IgD-negative memory B cell (primary cell): ENCODE data around the gene RBBP8NL. TPM values are rescaled to one million over a fixed set of nuclear protein-coding genes. Genes with fewer than 3 reads are reported as not detected.

Experiments used
- H3K27ac Mint-ChIP-seq, 3 donors: one replicate each; pipeline ENCODE4 v1.8.0; 2020 to 2022; ENCODE audit warnings: mild to moderate bottlenecking in 3 of 3, mixed read lengths in 3 of 3, moderate library complexity in 1 of 3
- H3K27me3 Mint-ChIP-seq: one replicate; pipeline ENCODE4 v1.8.0; 2021; ENCODE audit warnings: mixed read lengths
- H3K36me3 Mint-ChIP-seq: one replicate; pipeline ENCODE4 v1.8.0; 2020; ENCODE audit warnings: mild to moderate bottlenecking, mixed read lengths
- H3K4me1 Mint-ChIP-seq, 3 donors: one replicate each; pipeline ENCODE4 v1.8.0; 2020 to 2022; ENCODE audit warnings: mixed read lengths in 3 of 3, mild to moderate bottlenecking in 1 of 3
- H3K4me3 Mint-ChIP-seq, 4 donors: one replicate each; pipeline ENCODE4 v1.8.0; 2020 to 2022; ENCODE audit warnings: mild to moderate bottlenecking in 4 of 4, mixed read lengths in 4 of 4, moderate library complexity in 3 of 4
- H3K9me3 Mint-ChIP-seq, 3 donors: one replicate each; pipeline ENCODE4 v1.8.0; 2020 to 2021; ENCODE audit warnings: mixed read lengths in 3 of 3, mild to moderate bottlenecking in 1 of 3
- polyA plus RNA-seq: library from polyadenylated mRNA; unstranded; fragments of 300-500 nt; fragmentation: Illumina TruSeq; gene quantifications from one replicate; pipeline ENCODE4 v1.2.3, GENCODE V29; 2021

The RBBP8NL gene
- polyA plus RNA-seq, 1 donor from 2014 or later: not detected

DNA sequence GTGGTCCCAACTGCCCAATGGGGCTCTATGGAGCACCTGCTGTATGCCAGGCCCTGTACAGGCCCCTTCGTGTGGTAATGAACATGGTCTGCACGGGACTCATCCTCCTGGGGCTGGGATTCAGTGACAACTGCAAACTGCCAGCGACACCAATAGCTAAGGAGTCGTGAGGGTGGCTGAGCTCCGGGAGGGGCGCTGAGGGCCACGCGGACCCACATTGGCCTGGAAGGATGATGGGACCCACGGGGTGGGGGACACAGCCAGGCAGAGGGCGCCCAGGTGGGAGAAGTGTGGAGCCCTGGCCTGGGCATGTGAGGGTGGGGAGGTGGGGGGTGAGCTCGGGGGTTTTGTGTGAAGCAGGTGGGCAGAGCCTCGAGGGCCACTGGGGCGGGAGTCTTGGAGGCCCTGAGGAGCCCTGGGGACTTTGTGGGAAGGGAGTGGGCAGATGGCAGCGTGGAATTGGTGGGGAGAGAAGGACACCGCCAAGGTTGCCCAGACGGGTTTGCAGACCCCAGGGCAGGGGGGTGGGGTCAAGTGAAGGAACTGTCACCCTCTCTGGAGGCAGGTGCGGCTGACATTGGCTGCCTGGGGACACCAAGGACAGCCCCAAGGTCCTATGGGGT lies 26.0 kb upstream of the RBBP8NL start:
- Mint-ChIP-seq H3K27me3 (peaks cover 12% of the 10 kb centered on the region), H3K27ac (no peak overlapping the region), H3K9me3 (no peaks in the 10 kb centered on the region), H3K36me3 (no peaks in the 10 kb centered on the region), H3K4me1 (no peaks in the 10 kb centered on the region), H3K4me3 (no peak overlapping the region)

DNA sequence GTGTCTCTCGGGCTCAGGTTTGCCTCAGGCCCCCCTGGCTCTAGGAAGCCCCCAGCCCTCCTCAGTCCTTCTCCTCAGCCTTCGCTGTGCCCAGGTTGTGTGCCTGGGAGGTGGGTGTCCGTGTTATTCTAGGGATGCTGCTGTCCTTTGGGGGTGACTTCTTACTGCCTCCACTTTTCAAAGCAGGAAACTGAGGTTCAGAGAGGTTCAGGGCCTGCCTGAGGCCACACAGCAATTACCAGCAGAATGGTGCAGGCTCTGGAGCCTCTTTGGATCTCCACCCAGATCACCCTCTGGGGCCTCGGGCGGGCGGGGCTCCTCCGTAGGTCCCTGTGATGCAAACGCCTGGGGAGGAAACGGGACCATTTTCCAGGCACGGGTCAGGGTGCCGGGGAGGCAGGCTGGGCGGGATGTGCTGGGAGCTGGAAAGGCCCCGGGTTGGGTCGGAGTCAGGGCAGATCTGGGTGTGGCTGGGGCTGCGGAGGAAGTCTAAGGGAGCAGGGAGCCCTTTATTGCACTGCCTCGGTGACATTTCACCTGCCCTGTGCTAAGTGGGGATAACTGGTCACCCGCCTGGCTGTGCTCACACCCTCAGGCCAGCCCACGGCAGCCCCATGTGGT lies 25.2 kb upstream of the RBBP8NL start:
- Mint-ChIP-seq H3K27me3 (peaks cover 12% of the 10 kb centered on the region), H3K27ac (no peak overlapping the region), H3K36me3 (no peaks in the 10 kb centered on the region), H3K4me3 (no peak overlapping the region), H3K9me3 (no peaks in the 10 kb centered on the region), H3K4me1 (no peaks in the 10 kb centered on the region)

DNA sequence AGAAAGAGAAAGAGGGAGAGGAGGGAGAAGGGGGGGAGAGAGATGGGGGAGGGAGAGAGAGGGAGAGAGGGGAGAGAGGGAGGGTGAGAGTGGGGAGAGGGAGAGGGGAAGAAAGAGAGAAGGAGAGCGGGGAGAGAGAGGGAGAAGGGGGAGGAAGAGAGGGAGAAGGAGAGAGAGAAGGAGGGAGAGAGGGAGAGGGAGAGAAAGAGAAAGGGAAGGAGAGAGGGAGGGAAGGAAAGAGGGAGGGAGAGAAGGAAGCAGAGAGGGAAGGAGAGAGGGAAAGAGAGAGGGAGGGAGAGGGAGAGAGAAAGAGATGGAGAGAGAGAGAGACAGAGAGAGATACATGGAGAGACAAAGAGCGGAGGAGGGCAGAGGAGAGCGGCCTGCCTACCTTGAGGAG lies 24.6 kb upstream of the RBBP8NL start:
- Mint-ChIP-seq H3K4me3 (no peak overlapping the region), H3K27me3 (peaks cover 12% of the 10 kb centered on the region), H3K4me1 (no peaks in the 10 kb centered on the region), H3K27ac (no peak overlapping the region), H3K9me3 (no peaks in the 10 kb centered on the region), H3K36me3 (no peaks in the 10 kb centered on the region)

DNA sequence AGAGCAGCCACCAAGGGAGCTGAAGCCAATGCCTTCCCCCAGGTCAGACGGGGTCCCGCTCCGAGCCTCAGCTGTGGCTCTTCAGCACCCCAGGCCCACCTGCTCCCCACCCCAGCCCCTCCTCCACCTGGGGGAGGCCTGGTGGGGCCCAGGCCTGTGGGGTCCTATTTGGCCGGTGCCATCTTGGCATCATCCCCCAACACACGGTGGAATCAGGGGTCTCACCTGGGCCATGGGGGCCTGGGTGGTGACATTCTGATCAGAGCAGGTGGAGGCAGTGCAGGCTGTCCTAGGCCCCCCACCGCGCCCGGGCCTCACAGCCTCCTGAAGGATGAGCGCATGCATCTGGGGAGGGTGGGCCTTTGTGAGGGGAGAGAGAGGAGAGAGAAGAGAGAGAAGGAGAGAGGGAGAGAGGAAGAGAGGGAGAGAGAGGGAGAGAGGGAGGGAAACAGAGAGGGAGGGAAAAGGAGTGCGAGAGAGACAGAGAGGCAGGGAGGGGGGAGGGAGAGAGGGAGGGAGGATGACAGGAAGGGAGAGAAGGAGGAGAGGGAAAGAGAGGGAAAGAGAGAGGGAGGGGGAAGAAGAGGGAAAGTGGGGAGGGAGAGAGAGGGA lies 23.9 kb upstream of the RBBP8NL start:
- H3K27ac Mint-ChIP-seq: no peak overlapping the region
- no peaks in the 10 kb centered on the region for H3K9me3 Mint-ChIP-seq
- H3K4me1 Mint-ChIP-seq: no peaks in the 10 kb centered on the region
- peaks cover 12% of the 10 kb centered on the region for H3K27me3 Mint-ChIP-seq
- no peak overlapping the region for H3K4me3 Mint-ChIP-seq
- no peaks in the 10 kb centered on the region for H3K36me3 Mint-ChIP-seq

DNA sequence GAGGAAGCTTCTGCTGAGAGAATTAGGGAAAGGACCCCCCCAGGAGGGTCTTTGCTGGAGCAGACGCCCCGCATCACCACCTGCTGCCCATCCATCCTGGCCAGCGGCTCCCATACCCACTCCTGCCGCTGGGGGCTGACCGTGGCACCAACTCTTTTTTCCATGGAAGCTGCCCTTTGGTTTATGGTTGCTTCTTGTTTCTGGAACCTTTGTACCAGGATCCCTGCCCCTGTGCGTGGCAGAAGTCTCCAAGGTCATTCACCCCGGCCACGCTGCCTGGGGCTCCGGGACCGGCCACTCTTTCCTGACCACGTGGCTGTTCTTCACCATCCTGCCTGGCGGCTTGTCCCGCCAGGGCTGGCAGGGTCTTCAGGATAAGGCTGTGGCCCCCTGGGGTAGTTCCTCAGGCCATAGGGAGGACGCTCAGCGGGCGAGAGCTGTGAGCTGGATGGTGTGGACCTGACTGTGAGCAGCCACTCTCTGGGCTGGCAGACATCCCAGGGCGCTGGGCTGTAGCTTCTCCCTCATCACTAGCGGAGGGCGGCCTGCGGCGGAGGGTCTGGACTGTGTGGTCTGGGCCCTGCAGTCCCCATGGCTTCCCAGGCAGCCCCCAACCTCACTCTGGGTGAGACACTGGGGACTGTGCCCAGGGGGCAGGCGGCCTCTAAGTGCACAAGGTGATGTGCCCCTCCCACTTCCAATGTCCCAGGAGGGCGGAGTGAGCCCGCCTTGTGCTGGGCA lies 22.8 kb upstream of the RBBP8NL start:
- no peak overlapping the region for H3K27ac Mint-ChIP-seq
- H3K36me3 Mint-ChIP-seq: no peaks in the 10 kb centered on the region
- H3K4me3 Mint-ChIP-seq: no peak overlapping the region
- no peaks in the 10 kb centered on the region for H3K9me3 Mint-ChIP-seq
- H3K4me1 Mint-ChIP-seq: no peaks in the 10 kb centered on the region
- H3K27me3 Mint-ChIP-seq: peaks cover 9% of the 10 kb centered on the region

DNA sequence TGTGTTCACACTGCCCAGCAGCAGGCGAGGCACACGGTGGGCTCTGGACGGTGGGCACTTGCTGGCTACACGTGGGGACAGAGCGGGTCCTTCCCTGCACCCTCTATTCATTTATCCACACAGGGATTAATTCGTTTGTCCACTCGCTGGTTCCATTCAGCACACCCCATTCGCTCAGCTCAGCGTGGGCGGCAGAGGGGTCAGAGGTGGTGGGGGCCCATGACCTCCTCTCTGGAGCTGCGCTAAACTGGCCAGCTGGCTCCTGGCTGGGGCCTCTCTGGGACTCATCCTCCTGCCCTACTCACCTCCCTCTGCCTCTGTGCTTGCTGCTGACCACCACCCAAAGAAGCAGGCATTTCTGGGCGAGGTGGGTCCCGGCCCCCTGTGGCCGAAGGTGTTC lies 21.4 kb upstream of the RBBP8NL start:
- Mint-ChIP-seq H3K27ac (no peak overlapping the region), H3K36me3 (no peaks in the 10 kb centered on the region), H3K4me3 (no peak overlapping the region), H3K27me3 (peaks cover 9% of the 10 kb centered on the region), H3K9me3 (no peaks in the 10 kb centered on the region), H3K4me1 (no peaks in the 10 kb centered on the region)

DNA sequence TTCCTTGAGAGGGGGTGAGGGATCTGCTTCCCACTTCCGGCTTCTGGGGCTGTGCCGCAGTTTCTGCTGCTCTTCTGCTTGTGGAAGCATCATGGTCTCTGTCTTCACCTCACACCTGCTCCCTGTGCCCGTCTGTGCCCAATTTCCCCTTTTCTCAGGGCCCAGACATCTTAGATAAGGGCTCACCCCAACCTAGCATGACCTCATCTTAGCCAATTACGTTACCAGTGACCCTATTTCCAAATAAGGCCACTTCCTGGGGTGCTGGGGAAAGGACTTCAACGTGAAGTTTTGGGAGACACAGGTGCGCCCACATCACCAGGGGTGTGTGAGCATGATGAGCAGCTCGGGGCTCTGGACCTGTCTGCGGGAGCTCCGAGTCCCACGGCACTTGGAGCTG lies 20.7 kb upstream of the RBBP8NL start:
- H3K27me3 Mint-ChIP-seq: peaks cover 10% of the 10 kb centered on the region
- H3K36me3 Mint-ChIP-seq: no peaks in the 10 kb centered on the region
- H3K4me1 Mint-ChIP-seq: no peaks in the 10 kb centered on the region
- no peak overlapping the region for H3K27ac Mint-ChIP-seq
- no peak overlapping the region for H3K4me3 Mint-ChIP-seq
- no peaks in the 10 kb centered on the region for H3K9me3 Mint-ChIP-seq

DNA sequence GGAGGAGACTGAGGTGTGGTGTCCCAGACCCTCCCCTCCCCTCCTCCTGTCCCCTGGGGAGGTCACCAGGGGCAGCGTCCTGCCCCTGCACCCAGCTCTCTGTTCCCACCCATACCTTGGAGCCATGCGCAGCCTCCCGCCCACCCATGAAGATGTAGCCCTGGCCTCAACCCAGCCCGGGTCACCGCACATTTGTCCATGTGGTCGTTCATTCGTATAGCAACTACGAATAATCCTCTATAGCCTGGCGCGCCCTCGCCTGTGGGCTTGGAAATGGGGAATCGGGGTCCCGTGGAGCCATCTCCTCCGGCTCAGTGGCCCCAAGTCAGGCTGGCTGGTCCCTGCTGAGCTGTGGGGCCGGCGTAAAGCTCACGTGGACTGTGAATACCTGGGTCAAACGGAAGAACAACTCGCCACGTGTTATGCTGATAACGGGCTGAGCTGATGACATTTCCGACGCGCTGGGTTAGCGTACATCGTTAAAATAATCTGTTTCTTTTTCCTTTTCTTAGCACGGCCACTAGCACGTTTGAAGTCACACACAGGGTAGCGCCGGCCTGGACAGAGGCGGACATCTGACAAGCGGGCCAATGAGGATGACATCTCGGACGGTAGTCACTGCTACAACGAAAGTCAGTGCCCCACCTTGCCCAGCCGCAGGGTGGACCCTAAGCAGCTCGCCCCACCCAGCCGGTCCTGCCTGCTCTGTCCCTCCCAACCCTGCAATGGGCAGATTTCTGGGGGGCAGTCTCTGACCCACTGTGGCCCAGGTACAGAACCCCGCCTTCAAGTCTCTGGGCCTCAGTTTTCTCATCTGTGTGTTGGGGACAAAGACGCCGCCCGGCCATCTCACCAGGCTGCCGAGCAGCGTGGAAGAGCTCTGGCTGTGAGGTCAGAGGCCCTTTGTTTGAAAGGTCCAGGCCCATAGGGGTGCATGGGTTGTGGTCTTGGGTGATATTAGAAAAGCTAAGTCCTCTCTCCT lies 19.8 kb upstream of the RBBP8NL start:
- peaks cover 12% of the 10 kb centered on the region for H3K27me3 Mint-ChIP-seq
- peaks cover 0 to 1% (median 0%) of the 10 kb centered on the region in 3 donors for H3K4me1 Mint-ChIP-seq
- no peaks in the 10 kb centered on the region for H3K9me3 Mint-ChIP-seq
- H3K4me3 Mint-ChIP-seq: no peak overlapping the region
- H3K27ac Mint-ChIP-seq: no peak overlapping the region
- H3K36me3 Mint-ChIP-seq: no peaks in the 10 kb centered on the region

DNA sequence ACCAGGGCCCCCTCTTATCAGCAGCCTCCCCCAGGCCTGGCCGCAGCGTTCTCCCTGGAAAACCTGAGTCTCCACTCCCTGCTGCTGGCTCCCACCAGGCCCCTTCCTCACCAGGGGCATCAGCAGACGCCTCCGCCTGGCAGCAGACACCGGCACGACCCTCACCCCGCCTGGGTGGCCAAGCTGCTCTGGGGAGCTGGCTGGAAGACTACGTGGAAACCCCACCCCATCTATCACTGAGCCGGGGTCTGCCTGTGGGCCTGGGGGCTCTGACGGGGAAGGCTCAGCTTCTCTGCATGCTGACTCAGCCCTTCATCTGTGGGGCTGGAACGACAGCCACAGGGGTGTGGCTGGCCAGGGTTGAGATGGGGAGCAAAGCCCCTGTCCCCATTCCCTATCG lies 19.1 kb upstream of the RBBP8NL start:
- Mint-ChIP-seq H3K9me3 (no peaks in the 10 kb centered on the region), H3K27ac (no peak overlapping the region), H3K4me1 (peaks cover 0 to 1% (median 0%) of the 10 kb centered on the region in 3 donors), H3K4me3 (no peak overlapping the region), H3K27me3 (peaks cover 16% of the 10 kb centered on the region), H3K36me3 (no peaks in the 10 kb centered on the region)

DNA sequence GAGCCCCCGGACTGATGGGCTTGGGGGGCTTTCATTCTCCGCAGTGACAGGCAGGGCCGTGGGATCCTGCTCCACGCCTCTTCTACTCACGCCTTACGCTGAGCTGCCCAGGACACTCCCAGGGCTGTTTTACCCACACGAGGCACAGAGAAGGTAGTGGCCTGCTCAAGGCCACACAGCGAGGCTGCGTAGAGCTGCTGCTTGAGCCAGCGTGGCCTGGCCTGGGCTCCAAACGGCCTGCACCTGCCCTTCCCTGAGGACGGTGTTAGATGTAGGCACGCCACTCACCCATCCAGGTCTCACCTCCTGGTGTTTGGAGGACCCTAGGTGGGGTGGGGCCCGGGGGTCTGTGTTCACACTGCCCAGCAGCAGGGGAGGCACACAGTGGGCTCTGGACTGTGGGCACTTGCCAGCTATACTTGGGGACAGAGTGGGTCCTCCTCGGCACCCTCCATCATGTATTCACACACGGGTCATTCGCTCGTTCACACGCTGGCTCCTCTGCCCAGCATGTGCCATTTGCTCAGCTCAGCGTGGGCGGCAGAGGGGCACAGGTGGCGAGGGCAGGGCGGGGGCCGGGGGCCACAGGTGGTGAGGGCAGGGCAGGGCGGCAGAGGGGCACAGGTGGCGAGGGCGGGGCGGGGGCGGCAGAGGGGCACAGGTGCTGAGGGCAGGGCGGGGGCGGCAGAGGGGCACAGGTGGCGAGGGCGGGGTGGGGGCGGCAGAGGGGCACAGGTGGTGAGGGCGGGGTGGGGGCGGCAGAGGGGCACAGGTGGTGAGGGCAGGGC lies 18.4 kb upstream of the RBBP8NL start:
- no peak overlapping the region for H3K4me3 Mint-ChIP-seq
- H3K9me3 Mint-ChIP-seq: no peaks in the 10 kb centered on the region
- peaks cover 17% of the 10 kb centered on the region for H3K27me3 Mint-ChIP-seq
- H3K4me1 Mint-ChIP-seq: peaks cover 0 to 1% (median 0%) of the 10 kb centered on the region in 3 donors
- no peak overlapping the region for H3K27ac Mint-ChIP-seq
- no peaks in the 10 kb centered on the region for H3K36me3 Mint-ChIP-seq

DNA sequence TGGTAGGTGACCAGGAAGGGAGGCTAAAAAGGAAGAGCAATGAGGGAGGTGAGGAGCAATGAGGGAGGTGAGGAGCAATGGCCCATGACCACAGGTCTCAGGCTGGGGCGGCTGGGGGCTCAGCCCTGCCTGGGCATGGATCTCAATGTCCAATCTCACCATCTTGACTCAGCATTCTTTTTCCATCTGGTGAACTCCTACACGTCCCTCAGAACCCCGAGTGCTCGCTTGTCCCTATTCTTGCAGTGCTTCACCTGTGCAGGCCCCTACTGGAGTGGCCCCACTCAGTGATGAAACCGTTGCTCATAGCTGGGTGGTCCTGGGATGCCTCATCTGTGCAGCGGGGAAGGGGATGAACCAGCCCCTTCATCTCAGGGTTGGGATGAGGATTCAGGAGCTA lies 16.9 kb upstream of the RBBP8NL start:
- H3K9me3 Mint-ChIP-seq: no peaks in the 10 kb centered on the region
- H3K4me3 Mint-ChIP-seq: no peak overlapping the region
- peaks cover 16% of the 10 kb centered on the region for H3K27me3 Mint-ChIP-seq
- no peak overlapping the region for H3K27ac Mint-ChIP-seq
- no peaks in the 10 kb centered on the region for H3K36me3 Mint-ChIP-seq
- peaks cover 0 to 1% (median 0%) of the 10 kb centered on the region in 3 donors for H3K4me1 Mint-ChIP-seq

DNA sequence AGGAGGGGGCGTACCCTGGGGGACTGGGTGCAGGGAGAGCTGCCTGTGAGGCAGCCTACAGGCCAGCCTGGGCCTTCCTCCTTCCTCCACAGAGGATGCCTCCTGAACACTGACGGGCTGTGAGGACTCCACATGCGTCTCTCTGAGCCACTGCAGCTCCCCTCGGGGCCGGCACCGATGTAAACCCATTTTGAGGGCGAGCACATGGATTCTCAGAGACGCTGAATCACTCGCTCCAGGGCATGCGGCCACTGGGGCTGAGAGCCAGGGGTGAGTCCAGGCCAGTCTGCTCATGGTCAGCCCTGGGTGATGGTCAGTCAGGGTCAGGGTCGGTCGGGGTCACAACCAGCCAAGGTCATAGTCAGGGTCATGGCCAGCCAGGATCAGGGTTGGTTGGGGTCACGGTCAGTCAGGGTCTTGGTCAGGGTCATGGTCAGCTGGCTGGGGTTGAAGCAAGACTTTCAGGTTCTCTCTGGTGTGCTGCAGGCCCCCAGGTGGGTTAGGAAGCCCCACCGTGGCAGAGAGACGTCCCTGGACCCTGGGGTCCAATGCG lies 14.7 kb upstream of the RBBP8NL start:
- Mint-ChIP-seq H3K36me3 (no peaks in the 10 kb centered on the region), H3K4me3 (no peak overlapping the region), H3K9me3 (no peaks in the 10 kb centered on the region), H3K27ac (no peak overlapping the region), H3K4me1 (peaks cover 0 to 1% (median 0%) of the 10 kb centered on the region in 3 donors), H3K27me3 (peaks cover 14% of the 10 kb centered on the region)

DNA sequence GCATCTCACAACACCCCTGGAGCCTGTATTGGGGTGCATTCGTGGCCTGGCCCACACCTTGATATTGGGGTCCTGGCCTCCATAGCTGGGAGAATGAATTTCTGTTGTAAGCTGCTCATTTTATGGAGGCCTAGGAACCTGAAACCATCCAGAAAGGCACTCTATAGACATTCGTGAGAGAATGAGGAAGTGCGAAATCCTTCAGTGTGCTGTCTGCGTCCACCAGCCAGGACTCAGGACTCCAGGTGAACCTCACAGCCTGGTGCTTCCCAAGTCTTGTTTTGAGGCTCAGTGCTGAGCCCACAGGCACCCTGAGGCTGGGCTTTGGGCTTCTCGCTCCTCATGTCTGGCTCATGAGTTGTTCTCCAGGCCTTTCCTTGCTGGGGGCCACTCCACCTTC lies 11.9 kb upstream of the RBBP8NL start:
- no peak overlapping the region for H3K4me3 Mint-ChIP-seq
- H3K27me3 Mint-ChIP-seq: peaks cover 26% of the 10 kb centered on the region
- H3K4me1 Mint-ChIP-seq: peaks cover 0 to 1% (median 0%) of the 10 kb centered on the region in 3 donors
- no peaks in the 10 kb centered on the region for H3K36me3 Mint-ChIP-seq
- no peak overlapping the region for H3K27ac Mint-ChIP-seq
- peaks cover 0 to 2% (median 0%) of the 10 kb centered on the region in 3 donors for H3K9me3 Mint-ChIP-seq

DNA sequence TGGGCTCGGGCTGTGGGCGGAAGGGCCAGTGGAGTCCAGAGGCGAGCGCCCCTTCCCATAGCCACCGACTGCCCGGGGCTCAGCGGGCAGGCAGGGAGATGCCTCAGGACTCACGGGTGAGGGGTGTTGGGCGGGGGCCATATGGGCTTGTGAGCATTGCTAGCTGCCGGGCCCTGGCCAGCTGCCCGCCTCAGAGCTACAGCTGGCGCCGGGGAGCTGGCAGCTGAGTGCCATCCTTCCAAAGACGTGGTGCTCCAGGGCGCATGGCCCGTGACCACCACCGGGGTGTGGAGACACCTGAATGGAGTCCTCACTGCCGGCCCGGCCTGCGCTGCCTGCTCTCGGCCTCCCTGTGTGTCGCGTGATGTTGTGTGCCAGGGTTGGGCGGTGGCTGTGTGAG lies 10.6 kb upstream of the RBBP8NL start:
- Mint-ChIP-seq H3K4me1 (peaks cover 0 to 1% (median 0%) of the 10 kb centered on the region in 3 donors), H3K4me3 (no peak overlapping the region), H3K36me3 (no peaks in the 10 kb centered on the region), H3K27me3 (peaks cover 28% of the 10 kb centered on the region), H3K27ac (no peak overlapping the region), H3K9me3 (peaks cover 0 to 2% (median 0%) of the 10 kb centered on the region in 3 donors)
